Suppressor macrophage treated with lipopolysaccharide for 1 hour (primary cell): ENCODE results near the gene GABPB1.

Source experiments
- DNase-seq, 3 donors: peaks; one replicate each; pipeline ENCODE4 v3.0.0-alpha.2; 2020 to 2022

The GABPB1 gene

GRCh38 chr15:50341616-50342136, 13.3 kb downstream of the GABPB1 start:
- DNase-seq, result peak; percentile 7 to 55 (median 33)

- peak; percentile 9 to 74 (median 70) for DNase-seq
These were observed 14.6 kb downstream of the GABPB1 start for GRCh38 chr15:50340416-50340815.

- no peak for DNase-seq
These were observed 15.3 kb downstream of the GABPB1 start for GRCh38 chr15:50339717-50340116.

- DNase-seq, result peak; percentile 21 to 53 (median 32)
These were observed 19.7 kb downstream of the GABPB1 start for GRCh38 chr15:50335251-50335650.

- no peak for DNase-seq
These were observed 21.8 kb downstream of the GABPB1 start for GRCh38 chr15:50333229-50333628.

- DNase-seq, result peak; percentile 8 to 30 (median 10)
These were observed 24.1 kb downstream of the GABPB1 start for GRCh38 chr15:50330921-50331320.

- no peak for DNase-seq
These were observed 26.9 kb downstream of the GABPB1 start for GRCh38 chr15:50328116-50328515.

GRCh38 chr15:50321680-50322210, 33.3 kb downstream of the GABPB1 start:
- DNase-seq, result no peak

GRCh38 chr15:50320504-50320903, 34.5 kb downstream of the GABPB1 start:
- no peak for DNase-seq

GRCh38 chr15:50318697-50319096, 36.3 kb downstream of the GABPB1 start:
- no peak for DNase-seq

- DNase-seq, result peak; percentile 61 to 76 (median 72)
These were observed 39.0 kb downstream of the GABPB1 start for GRCh38 chr15:50315814-50316630.

- no peak for DNase-seq
These were observed 42.4 kb downstream of the GABPB1 start for GRCh38 chr15:50312636-50313035.

- no peak for DNase-seq
These were observed 47.2 kb downstream of the GABPB1 start for GRCh38 chr15:50307799-50308198.

GRCh38 chr15:50304836-50305235, 50.2 kb downstream of the GABPB1 start:
- no peak for DNase-seq

GRCh38 chr15:50302581-50302980, 52.4 kb downstream of the GABPB1 start:
- peak in 1 of 3 donors; percentile 6 for DNase-seq

GRCh38 chr15:50298340-50298739, 56.7 kb downstream of the GABPB1 start:
- DNase-seq, result no peak

- no peak for DNase-seq
These were observed 59.0 kb downstream of the GABPB1 start for GRCh38 chr15:50295966-50296365.

- DNase-seq, result no peak
These were observed 65.2 kb downstream of the GABPB1 start for GRCh38 chr15:50289749-50290148.

- no peak for DNase-seq
These were observed 67.5 kb downstream of the GABPB1 start for GRCh38 chr15:50287324-50288116.

- DNase-seq, result no peak
These were observed 73.6 kb downstream of the GABPB1 start for GRCh38 chr15:50281427-50281826.

- DNase-seq, result no peak
These were observed 74.7 kb downstream of the GABPB1 start for GRCh38 chr15:50280271-50280670.

GRCh38 chr15:50278496-50278895, 76.5 kb downstream of the GABPB1 start:
- peak; percentile 21 to 51 (median 46) for DNase-seq

- peak; percentile 34 to 67 (median 65) for DNase-seq
These were observed 77.6 kb downstream of the GABPB1 start for GRCh38 chr15:50277370-50277769.
